Activated CD8-positive, alpha-beta memory T cell treated with anti-CD3 and anti-CD28 coated beads, Interleukin-2, amount 10 ng/mL, durations not matched to agents 7 days and 5 days (primary cell): Measurements from ENCODE around the gene PCDHB12. TPM values are rescaled to one million over a fixed set of nuclear protein-coding genes. Genes with fewer than 3 reads are reported as not detected.

ENCODE experiments used
- ATAC-seq: fragments of 150-1000 bp; cut with Tn5 transposase; one replicate; pipeline ENCODE4 v1.10.0; 2021; ENCODE audit warnings: moderate library complexity
- CTCF ChIA-PET: fragments of 350-600 bp; sonication (Branson Sonifier 250); formaldehyde crosslinking; loops from one replicate; lab custom pipeline; 2021; ENCODE audit warnings: antibody characterized with exemption; lab: Charles Lee
- DNase-seq: peaks from one replicate; pipeline ENCODE4 v3.0.0-alpha.2; 2020
- H3K27ac Mint-ChIP-seq: one replicate; pipeline ENCODE4 v1.8.0; 2021; ENCODE audit warnings: mild to moderate bottlenecking, mixed read lengths
- H3K27me3 Mint-ChIP-seq: one replicate; pipeline ENCODE4 v1.8.0; 2021; ENCODE audit warnings: mixed read lengths
- H3K36me3 Mint-ChIP-seq: one replicate; pipeline ENCODE4 v1.8.0; 2021; ENCODE audit warnings: mild to moderate bottlenecking, mixed read lengths
- H3K4me1 Mint-ChIP-seq: one replicate; pipeline ENCODE4 v1.8.0; 2021; ENCODE audit warnings: mixed read lengths
- H3K4me3 Mint-ChIP-seq: one replicate; pipeline ENCODE4 v1.8.0; 2021; ENCODE audit warnings: mild to moderate bottlenecking, moderate library complexity, mixed read lengths
- H3K9me3 Mint-ChIP-seq: one replicate; pipeline ENCODE4 v1.8.0; 2022; ENCODE audit warnings: low read depth, mixed read lengths
- total RNA-seq, 2 experiments: library from RNA; stranded (reverse); gene quantifications; one replicate each; pipeline ENCODE4 v1.2.3, GENCODE V29; 2021

PCDHB12 gene
- total RNA-seq, 2 experiments from 2014 or later = not detected

DNA sequence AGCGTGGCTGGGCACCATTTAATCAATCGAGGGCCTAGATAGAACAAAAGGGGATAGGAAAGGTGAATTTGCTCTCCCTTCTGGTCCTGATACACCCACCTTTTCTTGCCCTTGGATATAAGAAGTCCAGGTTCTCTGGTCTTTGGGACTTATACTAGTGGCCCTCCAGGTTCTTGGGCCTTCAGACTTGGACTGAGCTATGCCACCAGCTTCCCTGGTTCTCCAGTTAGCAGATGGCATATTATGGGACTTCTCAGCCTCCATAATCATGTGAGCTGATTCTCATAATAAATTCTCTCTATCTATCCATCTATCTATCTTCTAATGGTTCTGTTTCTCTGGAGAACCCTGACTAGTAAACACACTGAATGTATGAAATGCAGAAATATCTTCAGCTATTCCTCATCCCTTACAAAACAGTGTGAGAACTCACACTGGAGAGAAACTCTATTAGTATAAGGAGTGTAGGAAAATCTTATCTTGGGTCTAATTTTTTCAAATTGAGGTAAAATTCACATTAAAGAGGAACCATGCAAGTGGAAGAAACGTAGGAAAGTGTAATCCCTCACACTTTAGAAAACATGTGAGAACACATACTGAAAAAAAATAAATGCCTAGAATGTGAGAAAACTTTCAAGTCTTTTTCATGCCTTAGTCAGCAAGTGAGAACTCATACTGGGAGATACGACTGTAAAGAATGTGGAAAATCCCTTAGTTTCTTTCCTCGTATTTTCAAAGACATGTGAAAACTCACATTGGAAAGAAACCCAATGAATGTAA is 52.1 kb downstream of the PCDHB12 start:
- Mint-ChIP-seq H3K4me3 (no peak overlapping the region), H3K36me3 (peaks cover 14% of the 10 kb centered on the region), H3K27ac (no peak overlapping the region), H3K4me1 (no peaks in the 10 kb centered on the region), H3K9me3 (peaks cover 45% of the 10 kb centered on the region), H3K27me3 (no peaks in the 10 kb centered on the region)
- CTCF ChIA-PET = no interaction called here
- DNase-seq (no peak), ATAC-seq (no peak)

DNA sequence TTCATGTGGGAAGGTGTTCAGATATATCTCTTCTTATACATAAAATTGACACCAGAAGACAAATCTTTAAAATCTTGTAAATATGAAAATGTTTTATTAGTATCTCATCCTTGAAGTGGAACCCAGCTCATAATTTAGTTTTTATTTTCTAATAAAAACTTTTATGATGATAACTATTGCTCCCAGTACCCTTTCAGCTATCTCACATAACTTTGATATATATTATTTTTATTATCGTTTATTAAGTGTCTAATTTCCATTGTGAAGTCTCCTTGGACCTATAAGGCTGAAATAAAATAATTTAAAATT is 52.7 kb downstream of the PCDHB12 start:
- no peak for ATAC-seq
- DNase-seq = no peak
- CTCF ChIA-PET = no interaction called here
- H3K36me3 Mint-ChIP-seq = peaks cover 14% of the 10 kb centered on the region
- no peaks in the 10 kb centered on the region for H3K27me3 Mint-ChIP-seq
- H3K9me3 Mint-ChIP-seq = peaks cover 46% of the 10 kb centered on the region
- H3K4me3 Mint-ChIP-seq = no peak overlapping the region
- H3K27ac Mint-ChIP-seq = no peak overlapping the region
- H3K4me1 Mint-ChIP-seq = no peaks in the 10 kb centered on the region

Other genes with a start within 250 kb of the PCDHB12 start
- gene PCDHAC2, start 242.2 kb upstream of the PCDHB12 start, total RNA-seq = not detected
- gene PCDHB1, start 157.3 kb upstream of the PCDHB12 start, total RNA-seq = not detected
- not detected for gene PCDHB2, start 114.1 kb upstream of the PCDHB12 start, total RNA-seq
- gene PCDHB3, start 108.2 kb upstream of the PCDHB12 start, total RNA-seq = not detected
- gene PCDHB4, start 86.9 kb upstream of the PCDHB12 start, total RNA-seq = not detected
- not detected for gene PCDHB5, start 73.5 kb upstream of the PCDHB12 start, total RNA-seq
- not detected for gene PCDHB6, start 58.7 kb upstream of the PCDHB12 start, total RNA-seq
- gene PCDHB7, start 36.1 kb upstream of the PCDHB12 start, total RNA-seq = not detected
- not detected for gene PCDHB8, start 30.9 kb upstream of the PCDHB12 start, total RNA-seq
- gene PCDHB16, start 26.3 kb upstream of the PCDHB12 start, total RNA-seq = not detected
- not detected for gene PCDHB9, start 21.6 kb upstream of the PCDHB12 start, total RNA-seq
- not detected for gene PCDHB10, start 16.4 kb upstream of the PCDHB12 start, total RNA-seq
- not detected for gene PCDHB11, start 9.1 kb upstream of the PCDHB12 start, total RNA-seq
- gene PCDHB13, start 5.2 kb downstream of the PCDHB12 start, total RNA-seq = not detected
- gene PCDHB14, start 14.6 kb downstream of the PCDHB12 start, total RNA-seq = not detected
- not detected for gene PCDHB15, start 36.7 kb downstream of the PCDHB12 start, total RNA-seq
- gene SLC25A2, start 95.3 kb downstream of the PCDHB12 start, total RNA-seq = 1 to 10 TPM in 1 of 2 experiments, under 1 TPM in 1; 0.56 to 1.1 TPM
- 10 to 100 TPM; 57.3 to 64.6 TPM for gene TAF7, start 112.1 kb downstream of the PCDHB12 start, total RNA-seq
- not detected for gene PCDHGA1, start 121.8 kb downstream of the PCDHB12 start, total RNA-seq
- not detected for gene PCDHGA2, start 130.0 kb downstream of the PCDHB12 start, total RNA-seq
- gene PCDHGA3, start 135.1 kb downstream of the PCDHB12 start, total RNA-seq = under 1 TPM in 1 of 2 experiments, not detected in 1; 0.15 TPM
- gene PCDHGB1, start 141.4 kb downstream of the PCDHB12 start, total RNA-seq = not detected
- under 1 TPM in 1 of 2 experiments, not detected in 1; 0.20 TPM for gene PCDHGA4, start 146.3 kb downstream of the PCDHB12 start, total RNA-seq
- gene PCDHGB2, start 151.3 kb downstream of the PCDHB12 start, total RNA-seq = under 1 TPM; 0.12 to 0.67 TPM
- gene PCDHGA5, start 155.4 kb downstream of the PCDHB12 start, total RNA-seq = under 1 TPM; 0.09 to 0.12 TPM
- under 1 TPM; 0.09 to 0.41 TPM for gene PCDHGB3, start 161.5 kb downstream of the PCDHB12 start, total RNA-seq
- under 1 TPM; 0.16 to 0.20 TPM for gene PCDHGA6, start 165.2 kb downstream of the PCDHB12 start, total RNA-seq
- gene PCDHGA7, start 174.0 kb downstream of the PCDHB12 start, total RNA-seq = under 1 TPM in 1 of 2 experiments, not detected in 1; 0.07 TPM
- under 1 TPM; 0.07 to 0.09 TPM for gene PCDHGB4, start 179.0 kb downstream of the PCDHB12 start, total RNA-seq
- gene PCDHGA8, start 183.9 kb downstream of the PCDHB12 start, total RNA-seq = not detected
- not detected for gene PCDHGB5, start 189.2 kb downstream of the PCDHB12 start, total RNA-seq
- not detected for gene PCDHGA9, start 194.1 kb downstream of the PCDHB12 start, total RNA-seq
- gene PCDHGB6, start 199.3 kb downstream of the PCDHB12 start, total RNA-seq = not detected
- not detected for gene PCDHGA10, start 204.3 kb downstream of the PCDHB12 start, total RNA-seq
- not detected for gene PCDHGB7, start 209.0 kb downstream of the PCDHB12 start, total RNA-seq
- gene PCDHGA11, start 212.3 kb downstream of the PCDHB12 start, total RNA-seq = not detected
- under 1 TPM in 1 of 2 experiments, not detected in 1; 0.07 TPM for gene PCDHGA12, start 221.8 kb downstream of the PCDHB12 start, total RNA-seq